H9 (cell line): ENCODE results near the gene NOS1AP. TPM values are rescaled to one million over a fixed set of nuclear protein-coding genes. Genes with fewer than 3 reads are reported as not detected.

ENCODE experiments used
- DNase-seq: peaks from one replicate; pipeline ENCODE4 v3.0.0-alpha.2; 2017
- H2AFZ ChIP-seq: one replicate; pipeline ENCODE4 v1.6.1; 2013; ENCODE audit warnings: mild to moderate bottlenecking, low read length, control low read depth, moderate library complexity
- H2AK5ac ChIP-seq: 2 replicates; pipeline ENCODE4 v1.6.1; 2013; ENCODE audit warnings: low read length, control low read depth, mixed read lengths; ENCODE audit not compliant: insufficient read length
- H2BK120ac ChIP-seq: one replicate; pipeline ENCODE4 v1.6.1; 2013; ENCODE audit warnings: low read depth, mild to moderate bottlenecking, low read length, control low read depth, inconsistent platforms; ENCODE audit not compliant: poor library complexity, severe bottlenecking
- H2BK12ac ChIP-seq: 2 replicates; pipeline ENCODE4 v1.6.1; 2013; ENCODE audit warnings: low read length, control low read depth, mixed read lengths, low read depth; ENCODE audit not compliant: insufficient read length
- H2BK15ac ChIP-seq: 2 replicates; pipeline ENCODE4 v1.6.1; 2013; ENCODE audit warnings: low read depth, low read length, control low read depth
- H2BK20ac ChIP-seq: one replicate; pipeline ENCODE4 v1.6.1; 2013; ENCODE audit warnings: low read depth, mild to moderate bottlenecking, low read length, control low read depth, inconsistent platforms; ENCODE audit not compliant: poor library complexity, severe bottlenecking
- H2BK5ac ChIP-seq: 2 replicates; pipeline ENCODE4 v1.6.1; 2013; ENCODE audit warnings: low read length, control low read depth, mixed read lengths; ENCODE audit not compliant: insufficient read length
- H3K14ac ChIP-seq: 2 replicates; pipeline ENCODE4 v1.6.1; 2013; ENCODE audit warnings: low read length, control low read depth; ENCODE audit not compliant: insufficient read depth
- H3K18ac ChIP-seq: 2 replicates; pipeline ENCODE4 v1.6.1; 2013; ENCODE audit warnings: low read depth, mild to moderate bottlenecking, mixed read lengths, low read length, control low read depth; ENCODE audit not compliant: insufficient read length
- H3K23ac ChIP-seq: 2 replicates; pipeline ENCODE4 v1.6.1; 2013; ENCODE audit warnings: low read length, control low read depth, mixed read lengths, low read depth; ENCODE audit not compliant: insufficient read length
- H3K23me2 ChIP-seq: 2 replicates; pipeline ENCODE4 v1.6.1; 2013; ENCODE audit warnings: low read depth, mild to moderate bottlenecking, mixed read lengths, low read length, control low read depth; ENCODE audit not compliant: insufficient read length, poor library complexity, severe bottlenecking
- H3K27ac ChIP-seq: 2 replicates; pipeline ENCODE4 v1.5.1; 2013; ENCODE audit warnings: low read length, control low read depth, mixed read lengths, low read depth; ENCODE audit not compliant: insufficient read length
- H3K27me3 ChIP-seq: 2 replicates; pipeline ENCODE4 v1.6.1; 2013; ENCODE audit warnings: low read length, control low read depth, inconsistent platforms; ENCODE audit not compliant: insufficient read depth
- H3K4ac ChIP-seq: 2 replicates; pipeline ENCODE4 v1.6.1; 2013; ENCODE audit warnings: low read depth, mild to moderate bottlenecking, control low read depth, inconsistent platforms, low read length, moderate library complexity
- H3K4me1 ChIP-seq: 2 replicates; pipeline ENCODE4 v1.6.1; 2013; ENCODE audit warnings: low read length, control low read depth, inconsistent platforms; ENCODE audit not compliant: insufficient read depth
- H3K4me2 ChIP-seq: 2 replicates; pipeline ENCODE4 v1.6.1; 2013; ENCODE audit warnings: low read length, control low read depth, mixed read lengths; ENCODE audit not compliant: insufficient read length, insufficient read depth
- H3K56ac ChIP-seq: 2 replicates; pipeline ENCODE4 v1.6.1; 2013; ENCODE audit warnings: low read depth, mild to moderate bottlenecking, mixed read lengths, low read length, control low read depth; ENCODE audit not compliant: insufficient read length
- H3K79me1 ChIP-seq: 2 replicates; pipeline ENCODE4 v1.6.1; 2013; ENCODE audit warnings: low read depth, mild to moderate bottlenecking, moderate library complexity, low read length, control low read depth, inconsistent platforms; ENCODE audit not compliant: insufficient read depth, poor library complexity, severe bottlenecking
- H3K79me2 ChIP-seq: 2 replicates; pipeline ENCODE4 v1.6.1; 2013; ENCODE audit warnings: low read length, control low read depth, inconsistent platforms; ENCODE audit not compliant: insufficient read depth
- H3K9ac ChIP-seq: 2 replicates; pipeline ENCODE4 v1.6.1; 2013; ENCODE audit warnings: low read length, control low read depth, mixed read lengths; ENCODE audit not compliant: insufficient read length; ENCODE audit errors: extremely low read depth
- H3K9me3 ChIP-seq: one replicate; pipeline ENCODE4 v1.6.1; 2013; ENCODE audit warnings: low read depth, low read length, inconsistent platforms; ENCODE audit not compliant: control insufficient read depth
- H3T11ph ChIP-seq: one replicate; pipeline ENCODE4 v1.6.1; 2013; ENCODE audit warnings: mild to moderate bottlenecking, low read length, control low read depth, inconsistent platforms
- H4K20me1 ChIP-seq: one replicate; pipeline ENCODE4 v1.6.1; 2013; ENCODE audit not compliant: control insufficient read depth, insufficient read length, insufficient read depth
- H4K5ac ChIP-seq: 2 replicates; pipeline ENCODE4 v1.6.1; 2013; ENCODE audit warnings: low read depth, mild to moderate bottlenecking, mixed read lengths, low read length, control low read depth; ENCODE audit not compliant: insufficient read length
- H4K8ac ChIP-seq: replicated peaks from 2 replicates; pipeline ENCODE4 v1.6.1; 2013; ENCODE audit warnings: low read length, control low read depth, mixed read lengths, low read depth; ENCODE audit not compliant: insufficient read length
- H4K91ac ChIP-seq: 2 replicates; pipeline ENCODE4 v1.6.1; 2013; ENCODE audit warnings: low read depth, mild to moderate bottlenecking, moderate library complexity, mixed read lengths, low read length, control low read depth; ENCODE audit not compliant: insufficient read length
- H3K27ac Mint-ChIP-seq, 3 experiments: 2 replicates in 2 of 3; 3 replicates in 1 of 3; pipeline ENCODE4 v1.8.0; 2020 to 2021; ENCODE audit warnings: mixed read lengths in 3 of 3, mild to moderate bottlenecking in 1 of 3, moderate library complexity in 1 of 3
- H3K27me3 Mint-ChIP-seq: 2 replicates; pipeline ENCODE4 v1.8.0; 2021; ENCODE audit warnings: low read depth, mild to moderate bottlenecking, moderate library complexity, mixed read lengths
- H3K36me3 Mint-ChIP-seq, 3 experiments: 2 replicates in 2 of 3; 3 replicates in 1 of 3; pipeline ENCODE4 v1.8.0; 2020 to 2021; ENCODE audit warnings: low read depth in 3 of 3, mixed read lengths in 3 of 3; ENCODE audit not compliant: insufficient read depth in 1 of 3
- H3K4me1 Mint-ChIP-seq, 2 experiments: 2 replicates each; pipeline ENCODE4 v1.8.0; 2020; ENCODE audit warnings: mixed read lengths in 2 of 2
- H3K4me3 Mint-ChIP-seq, 2 experiments: 2 replicates in 1 of 2; 3 replicates in 1 of 2; pipeline ENCODE4 v1.8.0; 2020 to 2021; ENCODE audit warnings: mild to moderate bottlenecking in 2 of 2, mixed read lengths in 2 of 2, moderate library complexity in 1 of 2
- H3K9me3 Mint-ChIP-seq, 2 experiments: 2 replicates in 1 of 2; 3 replicates in 1 of 2; pipeline ENCODE4 v1.8.0; 2020; ENCODE audit warnings: mild to moderate bottlenecking in 2 of 2, mixed read lengths in 2 of 2, moderate library complexity in 1 of 2
- WGBS: extraction: QIAGEN DNeasy Blood & Tissue Kit; methylation state at CpG from one replicate; pipeline ENCODE4 v1.1.7; 2013; ENCODE audit warnings: missing lambda C conversion rate, low lambda C conversion rate, mixed read lengths; ENCODE audit not compliant: insufficient read length; ENCODE audit errors: extremely low coverage; 5-methylcytosine and 5-hydroxymethylcytosine counted together
- total RNA-seq: library from RNA; stranded (reverse); gene quantifications from 2 replicates; pipeline ENCODE4 v1.2.1, GENCODE V29; 2021
- TF ChIP-seq, protein P1 (sequence below): fragments of 200-600 bp; sonication (generic); conservative IDR thresholded peaks from 3 replicates; pipeline ENCODE4 v1.8.0; 2021; ENCODE audit warnings: antibody characterized with exemption, mild to moderate bottlenecking

NOS1AP gene
- total RNA-seq, 1 experiment from 2014 or later = 8.4 TPM

DNA sequence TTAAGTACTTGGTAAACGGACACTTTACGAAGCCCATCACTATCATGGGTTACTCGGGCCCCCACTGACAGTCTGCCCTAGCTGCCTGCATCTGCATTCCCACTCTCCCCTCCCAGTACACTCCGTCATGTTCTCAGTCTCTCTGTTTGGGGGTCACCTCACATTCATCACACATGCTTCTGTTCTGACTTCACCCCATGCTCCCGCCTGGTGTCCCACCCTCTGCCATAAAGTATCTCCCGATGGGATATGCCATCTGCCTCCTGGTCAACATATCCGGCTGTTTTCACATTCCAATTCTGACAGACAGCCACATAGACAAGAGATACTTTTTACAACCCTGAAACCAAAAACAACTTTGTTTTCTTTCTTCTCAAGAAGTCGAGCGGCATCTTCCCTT lies 46.9 kb upstream of the NOS1AP start:
- Histone ChIP-seq H3K27me3 (peaks cover 11% of the 10 kb centered on the region; the same call in 1 of the 2 replicates), H4K91ac (no peak overlapping the region), H3K9me3 (no peaks in the 10 kb centered on the region), H3K23ac (no peak overlapping the region), H3K4me1 (no peaks in the 10 kb centered on the region; the same call in 1 of the 2 replicates), H3K4me2 (peak overlapping the region; percentile 82), H3K27ac (no peak overlapping the region), H3K79me1 (no peaks in the 10 kb centered on the region), H2BK5ac (no peak overlapping the region), H3K9ac (no peak overlapping the region), H3K14ac (no peak overlapping the region), H2BK15ac (no peak overlapping the region), H3K23me2 (peaks cover 12% of the 10 kb centered on the region), H2BK120ac (no peak overlapping the region), H3K4ac (no peak overlapping the region), H3K56ac (no peak overlapping the region), H2BK12ac (no peak overlapping the region), H3K79me2 (no peaks in the 10 kb centered on the region), H2BK20ac (no peak overlapping the region), H2AK5ac (no peak overlapping the region), H4K20me1 (no peaks in the 10 kb centered on the region), H2AFZ (no peak overlapping the region), H3T11ph (no peak overlapping the region), H4K8ac (no peak overlapping the region), H4K5ac (no peak overlapping the region), H3K18ac (no peak overlapping the region)
- no CpG with 5 or more reads among the region's 9 CpGs for WGBS
- peaks cover 24 to 29% of the 10 kb centered on the region in 2 experiments for H3K4me1 Mint-ChIP-seq
- peak overlapping the region; percentile 80 to 92; a peak in 4 of 5 replicates for H3K4me3 Mint-ChIP-seq
- no peaks in the 10 kb centered on the region; a peak in 1 of 5 replicates for H3K9me3 Mint-ChIP-seq
- H3K27me3 Mint-ChIP-seq = peaks cover 64% of the 10 kb centered on the region
- TF ChIP-seq, protein P1, sequence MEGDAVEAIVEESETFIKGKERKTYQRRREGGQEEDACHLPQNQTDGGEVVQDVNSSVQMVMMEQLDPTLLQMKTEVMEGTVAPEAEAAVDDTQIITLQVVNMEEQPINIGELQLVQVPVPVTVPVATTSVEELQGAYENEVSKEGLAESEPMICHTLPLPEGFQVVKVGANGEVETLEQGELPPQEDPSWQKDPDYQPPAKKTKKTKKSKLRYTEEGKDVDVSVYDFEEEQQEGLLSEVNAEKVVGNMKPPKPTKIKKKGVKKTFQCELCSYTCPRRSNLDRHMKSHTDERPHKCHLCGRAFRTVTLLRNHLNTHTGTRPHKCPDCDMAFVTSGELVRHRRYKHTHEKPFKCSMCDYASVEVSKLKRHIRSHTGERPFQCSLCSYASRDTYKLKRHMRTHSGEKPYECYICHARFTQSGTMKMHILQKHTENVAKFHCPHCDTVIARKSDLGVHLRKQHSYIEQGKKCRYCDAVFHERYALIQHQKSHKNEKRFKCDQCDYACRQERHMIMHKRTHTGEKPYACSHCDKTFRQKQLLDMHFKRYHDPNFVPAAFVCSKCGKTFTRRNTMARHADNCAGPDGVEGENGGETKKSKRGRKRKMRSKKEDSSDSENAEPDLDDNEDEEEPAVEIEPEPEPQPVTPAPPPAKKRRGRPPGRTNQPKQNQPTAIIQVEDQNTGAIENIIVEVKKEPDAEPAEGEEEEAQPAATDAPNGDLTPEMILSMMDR = no peak
- no peak overlapping the region for H3K27ac Mint-ChIP-seq
- DNase-seq = no peak
- no peaks in the 10 kb centered on the region; a peak in 1 of 7 replicates for H3K36me3 Mint-ChIP-seq
